ENCODE results near the gene LGR5.

GRCh38 chr12:71410844-71411243 is 28.8 kb upstream of the LGR5 start:
- no peak for TF ChIP-seq CTCF (IDR thresholded peaks at IDR 0.05; ENCODE audit: extremely low read depth in 1 of 2, insufficient read depth in 1 of 2, low read depth in 1 of 2, low read length in 2 of 2)
- TF ChIP-seq FOS (IDR thresholded peaks at IDR 0.05; ENCODE audit: borderline replicate concordance, insufficient read depth, low read length) = no peak

All from endothelial cell of umbilical vein (primary cell).